Chondrocyte (in vitro differentiated cells): ENCODE measurements around the gene ITPRIPL1. TPM values are rescaled to one million over a fixed set of nuclear protein-coding genes. Genes with fewer than 3 reads are reported as not detected.
"Not testable (repeated sequence)": the region's sequence is repeated elsewhere in the genome, so short reads cannot be mapped to it uniquely, and the experiment has no call there.

Source experiments
- DNase-seq: peaks from one replicate; pipeline ENCODE4 v3.0.0; 2021; ENCODE audit warnings: mixed read lengths, low spot score
- H3K27ac Mint-ChIP-seq: one replicate; pipeline ENCODE4 v1.8.0; 2021; ENCODE audit warnings: mild to moderate bottlenecking, moderate library complexity, mixed read lengths; ENCODE audit not compliant: unreplicated experiment
- H3K27me3 Mint-ChIP-seq: 2 replicates; pipeline ENCODE4 v1.8.0; 2021; ENCODE audit warnings: low read depth, mixed read lengths
- H3K36me3 Mint-ChIP-seq: 2 replicates; pipeline ENCODE4 v1.8.0; 2021; ENCODE audit warnings: low read depth, mixed read lengths
- H3K4me1 Mint-ChIP-seq: 2 replicates; pipeline ENCODE4 v1.8.0; 2021; ENCODE audit warnings: low read depth, mild to moderate bottlenecking, mixed read lengths
- H3K4me3 Mint-ChIP-seq: one replicate; pipeline ENCODE4 v1.8.0; 2021; ENCODE audit warnings: mild to moderate bottlenecking, moderate library complexity, mixed read lengths; ENCODE audit not compliant: unreplicated experiment
- H3K9me3 Mint-ChIP-seq: 2 replicates; pipeline ENCODE4 v1.8.0; 2021; ENCODE audit warnings: low read depth, mixed read lengths
- long read RNA-seq: library from polyadenylated mRNA; stranded (forward); transcript quantifications from one replicate; pipeline ENCODE4 v2.0.0, GENCODE V29; 2021
- total RNA-seq: library from RNA; stranded (reverse); gene quantifications from 3 replicates; pipeline ENCODE4 v1.2.1, GENCODE V29; 2021
- TF ChIP-seq, protein P1 (sequence below): fragments of 200-600 bp; sonication (generic); IDR thresholded peaks from 2 replicates; pipeline ENCODE4 v1.5.0; 2021; ENCODE audit warnings: antibody characterized with exemption, mild to moderate bottlenecking, moderate library complexity

Gene ITPRIPL1, protein sequence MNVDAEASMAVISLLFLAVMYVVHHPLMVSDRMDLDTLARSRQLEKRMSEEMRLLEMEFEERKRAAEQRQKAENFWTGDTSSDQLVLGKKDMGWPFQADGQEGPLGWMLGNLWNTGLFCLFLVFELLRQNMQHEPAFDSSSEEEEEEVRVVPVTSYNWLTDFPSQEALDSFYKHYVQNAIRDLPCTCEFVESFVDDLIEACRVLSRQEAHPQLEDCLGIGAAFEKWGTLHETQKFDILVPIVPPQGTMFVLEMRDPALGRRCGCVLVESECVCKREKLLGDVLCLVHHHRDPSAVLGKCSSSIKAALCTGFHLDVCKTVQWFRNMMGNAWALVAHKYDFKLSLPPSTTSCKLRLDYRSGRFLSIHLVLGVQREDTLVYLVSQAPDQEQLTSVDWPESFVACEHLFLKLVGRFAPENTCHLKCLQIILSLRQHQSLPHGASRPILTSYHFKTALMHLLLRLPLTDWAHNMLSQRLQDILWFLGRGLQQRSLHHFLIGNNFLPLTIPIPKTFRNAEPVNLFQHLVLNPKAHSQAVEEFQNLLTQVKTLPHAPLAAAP
- 0.63 to 3.2 TPM (median 2.8 TPM) in 3 replicates for total RNA-seq
- long read RNA-seq, transcript ITPRIPL1-202 (2 exons, 790 nt): major isoform, 5 of 6 reads
- long read RNA-seq, partial matches to known transcripts: 0 of 6 reads
- long read RNA-seq, other reads (novel, unspliced or antisense): 0 of 6 reads

DNA sequence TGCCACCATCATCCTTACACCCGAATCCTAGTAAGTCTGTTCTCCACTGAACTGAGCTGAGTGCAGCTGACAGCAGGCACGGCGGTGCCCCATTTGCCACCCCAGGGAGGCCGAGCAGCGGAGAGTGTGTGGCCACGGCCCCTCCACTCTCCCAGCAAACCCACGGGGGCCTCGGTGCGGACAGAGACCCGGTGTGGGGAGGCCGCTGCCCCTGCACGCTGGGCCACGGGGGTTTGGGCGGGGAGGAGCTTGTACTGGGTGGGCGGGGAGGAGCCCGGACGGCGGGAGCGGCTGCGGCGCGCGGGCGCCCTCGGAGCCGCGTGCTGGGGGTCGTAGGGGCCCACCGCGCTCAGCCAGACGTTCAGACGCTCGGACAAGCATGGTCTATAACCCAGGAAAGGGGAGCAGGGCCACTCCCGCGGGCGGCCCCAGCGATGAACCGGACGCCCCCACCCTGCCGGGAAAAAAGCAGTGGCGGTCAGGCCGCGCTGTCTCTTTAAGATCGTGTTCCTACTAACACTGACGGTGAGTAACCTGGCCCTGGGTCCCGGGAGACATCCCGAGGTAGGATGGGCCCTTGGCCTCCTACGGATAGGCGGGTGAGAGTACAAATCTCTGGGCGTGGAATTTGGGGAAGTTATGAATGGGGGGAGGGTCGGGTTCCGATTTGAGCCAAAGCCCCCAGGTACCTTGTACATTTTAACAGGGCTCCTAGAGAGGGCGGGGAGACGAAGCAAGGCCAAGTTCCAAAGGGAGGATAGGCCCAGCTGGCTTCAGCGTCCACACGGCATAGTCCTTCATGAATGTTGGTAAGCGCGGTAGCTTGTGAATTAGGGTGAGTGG lies at the start of gene ITPRIPL1:
ITPRIPL1 (plus strand) TSS at position 277 of the 843 bp plus-strand sequence; CDS start at position 800, 523 bp downstream.
- TF ChIP-seq, protein P1, sequence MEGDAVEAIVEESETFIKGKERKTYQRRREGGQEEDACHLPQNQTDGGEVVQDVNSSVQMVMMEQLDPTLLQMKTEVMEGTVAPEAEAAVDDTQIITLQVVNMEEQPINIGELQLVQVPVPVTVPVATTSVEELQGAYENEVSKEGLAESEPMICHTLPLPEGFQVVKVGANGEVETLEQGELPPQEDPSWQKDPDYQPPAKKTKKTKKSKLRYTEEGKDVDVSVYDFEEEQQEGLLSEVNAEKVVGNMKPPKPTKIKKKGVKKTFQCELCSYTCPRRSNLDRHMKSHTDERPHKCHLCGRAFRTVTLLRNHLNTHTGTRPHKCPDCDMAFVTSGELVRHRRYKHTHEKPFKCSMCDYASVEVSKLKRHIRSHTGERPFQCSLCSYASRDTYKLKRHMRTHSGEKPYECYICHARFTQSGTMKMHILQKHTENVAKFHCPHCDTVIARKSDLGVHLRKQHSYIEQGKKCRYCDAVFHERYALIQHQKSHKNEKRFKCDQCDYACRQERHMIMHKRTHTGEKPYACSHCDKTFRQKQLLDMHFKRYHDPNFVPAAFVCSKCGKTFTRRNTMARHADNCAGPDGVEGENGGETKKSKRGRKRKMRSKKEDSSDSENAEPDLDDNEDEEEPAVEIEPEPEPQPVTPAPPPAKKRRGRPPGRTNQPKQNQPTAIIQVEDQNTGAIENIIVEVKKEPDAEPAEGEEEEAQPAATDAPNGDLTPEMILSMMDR: no peak
- Mint-ChIP-seq H3K27ac (peak within 1 kb of the TSS; percentile 63), H3K4me1 (peaks cover 28% of the 10 kb centered on the region), H3K36me3 (no peaks in the 10 kb centered on the region), H3K9me3 (no peaks in the 10 kb centered on the region), H3K27me3 (peaks cover 18% of the 10 kb centered on the region), H3K4me3 (peak within 1 kb of the TSS; percentile 79)
- no peak for DNase-seq

DNA sequence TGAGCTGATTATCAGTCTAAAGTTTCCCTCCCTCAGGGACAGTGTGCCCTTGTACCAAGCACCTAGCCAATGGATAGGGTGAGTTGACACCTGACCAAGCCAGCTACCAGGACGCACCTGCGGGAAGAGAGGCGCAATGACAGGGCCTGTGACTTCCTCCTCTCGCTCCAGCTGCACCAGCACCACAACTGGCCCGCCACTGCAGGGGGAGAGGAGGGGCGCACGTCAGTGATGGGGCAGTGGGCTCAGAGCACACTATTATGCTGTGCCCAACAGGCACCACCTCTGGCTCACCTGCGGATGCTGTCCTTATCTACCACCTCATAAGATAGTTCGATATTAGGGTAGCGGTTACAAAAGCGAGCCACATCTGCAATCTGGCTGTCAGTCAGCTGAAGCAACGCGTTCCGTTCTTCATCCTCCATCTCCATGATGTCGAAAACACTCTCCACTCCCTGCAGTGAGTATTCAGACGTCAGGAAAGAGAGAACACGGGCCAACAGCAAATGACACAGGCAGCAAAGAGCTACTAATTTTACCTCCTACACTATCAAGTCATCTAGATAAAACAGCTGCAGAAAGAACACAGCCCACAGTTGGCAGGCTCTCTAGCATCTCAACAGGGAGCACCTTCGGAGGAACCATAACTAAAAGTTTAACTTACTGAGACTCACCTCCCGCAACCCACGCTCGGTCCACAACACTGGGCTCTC lies 48.2 kb upstream of the ITPRIPL1 start:
- no peak for DNase-seq
- H3K27me3 Mint-ChIP-seq: no peaks in the 10 kb centered on the region
- peaks cover 9% of the 10 kb centered on the region for H3K4me1 Mint-ChIP-seq
- peaks cover 44% of the 10 kb centered on the region for H3K36me3 Mint-ChIP-seq
- H3K27ac Mint-ChIP-seq: no peak overlapping the region
- no peak overlapping the region for H3K4me3 Mint-ChIP-seq
- TF ChIP-seq, protein P1: no peak
- H3K9me3 Mint-ChIP-seq: no peaks in the 10 kb centered on the region

DNA sequence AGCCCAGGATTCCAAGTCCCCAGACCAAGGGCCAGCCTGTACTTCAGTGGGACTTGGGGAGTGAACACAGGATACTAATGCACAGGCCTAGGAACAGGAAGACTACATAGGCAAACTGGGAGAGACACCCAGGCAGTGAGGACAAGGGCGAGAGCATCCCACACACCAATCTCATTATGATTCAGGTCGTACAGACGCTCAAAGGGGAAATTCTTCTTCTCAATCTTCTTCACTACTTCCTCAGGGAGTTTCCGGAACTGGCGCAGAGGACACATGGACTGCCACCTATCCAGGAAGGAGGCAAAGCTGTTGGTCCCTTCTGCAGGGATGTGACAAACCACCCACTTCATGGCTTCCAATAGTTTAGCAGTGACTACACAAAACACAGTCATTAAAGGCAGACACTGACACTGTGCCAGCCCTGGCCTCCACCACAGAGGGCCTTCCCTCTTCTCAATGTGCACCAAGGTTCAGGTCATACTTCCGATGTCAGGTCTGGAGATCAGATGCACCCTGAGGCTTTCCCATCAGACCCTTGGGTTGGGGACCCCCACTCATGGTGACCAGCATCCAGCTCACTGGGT lies 37.8 kb upstream of the ITPRIPL1 start:
- peaks cover 65% of the 10 kb centered on the region for H3K36me3 Mint-ChIP-seq
- no peak for DNase-seq
- TF ChIP-seq, protein P1: no peak
- H3K4me3 Mint-ChIP-seq: no peak overlapping the region
- H3K27ac Mint-ChIP-seq: no peak overlapping the region
- H3K9me3 Mint-ChIP-seq: no peaks in the 10 kb centered on the region
- H3K27me3 Mint-ChIP-seq: no peaks in the 10 kb centered on the region
- H3K4me1 Mint-ChIP-seq: no peaks in the 10 kb centered on the region

DNA sequence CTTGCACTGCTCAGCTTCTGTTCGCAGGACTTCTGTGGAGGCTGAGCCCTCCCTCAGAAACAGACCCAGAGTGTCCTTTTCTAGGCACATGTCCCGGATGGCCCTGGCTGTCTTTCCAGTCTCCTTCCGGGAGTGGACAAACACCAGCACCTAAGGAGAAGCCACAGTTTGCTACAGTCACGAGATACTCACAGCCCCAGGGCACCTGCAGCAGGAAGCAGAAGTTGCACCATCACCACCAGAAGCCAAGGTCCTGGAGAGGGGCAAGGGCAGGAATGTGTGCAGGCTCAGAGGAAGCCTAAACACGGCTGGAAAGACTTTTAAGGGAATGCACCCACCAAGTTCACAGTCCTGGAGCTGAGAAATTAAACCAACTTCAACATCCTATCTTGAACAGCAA lies 33.4 kb upstream of the ITPRIPL1 start:
- no peaks in the 10 kb centered on the region for H3K27me3 Mint-ChIP-seq
- no peaks in the 10 kb centered on the region for H3K4me1 Mint-ChIP-seq
- H3K9me3 Mint-ChIP-seq: no peaks in the 10 kb centered on the region
- TF ChIP-seq, protein P1: no peak
- peak; percentile 20 for DNase-seq
- no peak overlapping the region for H3K27ac Mint-ChIP-seq
- no peak overlapping the region for H3K4me3 Mint-ChIP-seq
- peaks cover 68% of the 10 kb centered on the region for H3K36me3 Mint-ChIP-seq

DNA sequence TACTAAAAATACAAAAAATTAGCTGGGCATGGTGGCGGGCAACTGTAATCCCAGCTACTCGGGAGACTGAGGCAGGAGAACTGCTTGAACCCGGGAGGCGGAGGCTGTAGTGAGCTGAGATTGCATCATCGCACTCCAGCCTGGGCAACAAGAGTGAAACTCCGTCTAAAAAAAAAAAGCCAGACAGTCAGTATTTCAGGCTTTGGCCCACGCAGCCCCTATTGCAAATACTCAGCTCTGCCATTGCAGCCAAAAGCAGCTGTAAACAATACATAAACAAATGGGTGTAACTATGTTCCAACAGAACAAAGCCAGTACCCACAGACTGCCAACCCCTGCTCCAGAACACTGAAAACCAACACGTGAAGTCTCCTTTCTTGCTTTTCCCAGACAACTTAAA lies 30.8 kb upstream of the ITPRIPL1 start:
- not testable (repeated sequence) for H3K4me1 Mint-ChIP-seq, DNase-seq, H3K27me3 Mint-ChIP-seq, H3K4me3 Mint-ChIP-seq, H3K27ac Mint-ChIP-seq, H3K9me3 Mint-ChIP-seq
- peaks cover 66% of the 10 kb centered on the region for H3K36me3 Mint-ChIP-seq
